Measurements from ENCODE around the gene COL24A1. TPM values are rescaled to one million over a fixed set of nuclear protein-coding genes. Genes with fewer than 3 reads are reported as not detected.

COL24A1 gene
- total and polyA plus RNA-seq, 2 of the 13 experiments (the other 11 are each of a cell fraction or from before 2014, with no cell fraction given): 0.04 to 0.13 TPM

- TF ChIP-seq STAT6 (CRISPR knock-in tag; IDR thresholded peaks at IDR 0.05; ENCODE audit: borderline replicate concordance): no peak
Measured at GRCh38 chr1:86175756-86176155, 19.2 kb upstream of the COL24A1 start (continued).

- H3K79me2 ChIP-seq (ENCODE audit: insufficient read depth, low read length): no peaks in the 10 kb centered on the region
- BruUV-seq (replicated peaks): no TSS peak
- H3K36me3 ChIP-seq (replicated peaks in 1 of 2; ENCODE audit: control insufficient read depth in 1 of 2, insufficient read depth in 2 of 2, low read length in 2 of 2): no peaks in the 10 kb centered on the region
- FAIRE-seq: no peak
- H3K4me3 ChIP-seq (replicated peaks in 1 of 3; ENCODE audit: insufficient read depth in 1 of 3, low read depth in 2 of 3, low read length in 3 of 3): no peak overlapping the region
- no peak overlapping the region for H3K9ac ChIP-seq (ENCODE audit: insufficient read depth, low read depth, low read length)
- H4K20me1 ChIP-seq (ENCODE audit: insufficient read depth, low read length): no peaks in the 10 kb centered on the region
- H2AFZ ChIP-seq (ENCODE audit: low read length): no peak overlapping the region
- in situ Hi-C loops (cut with HindIII; ENCODE audit: extremely low pct_ligation_motif_present, low pct_unique_long_range_greater_than_20kb): no loop called here
- no peaks in the 10 kb centered on the region for H3K9me3 ChIP-seq (ENCODE audit: low read length)
- ChIA-PET POLR2A (no interaction called here), CTCF (ENCODE audit: low intra/inter-chr PET ratio, low total read pairs) (no interaction called here)
- H3K4me1 ChIP-seq (ENCODE audit: insufficient read depth, low read length): no peaks in the 10 kb centered on the region
- H3K4me2 ChIP-seq (ENCODE audit: low read depth, low read length): no peak overlapping the region
- no peak overlapping the region for H3K27ac ChIP-seq (ENCODE audit: extremely low read length, insufficient read depth, low read length)
- TF ChIP-seq ZNF224 (CRISPR knock-in tag; IDR thresholded peaks at IDR 0.05): no peak
- WGBS (ENCODE audit: low lambda C conversion rate): 4% methylated on average over 1 of the region's 1 CpG
- no peaks in the 10 kb centered on the region for H3K27me3 ChIP-seq (ENCODE audit: control insufficient read depth in 1 of 2, insufficient read depth in 2 of 2, low read length in 2 of 2)
- no peak for ATAC-seq
- DNase-seq (ENCODE audit: low spot score): no peak
- intact Hi-C loops (cut with micrococcal nuclease; ENCODE audit: unreplicated experiment): no loop called here
Measured at GRCh38 chr1:86169625-86170024, 13.1 kb upstream of the COL24A1 start.

- Histone ChIP-seq H3K9me3 (ENCODE audit: low read length) (no peaks in the 10 kb centered on the region), H3K27ac (ENCODE audit: extremely low read length, insufficient read depth, low read length) (no peak overlapping the region), H3K36me3 (replicated peaks in 1 of 2; ENCODE audit: control insufficient read depth in 1 of 2, insufficient read depth in 2 of 2, low read length in 2 of 2) (no peaks in the 10 kb centered on the region), H3K79me2 (ENCODE audit: insufficient read depth, low read length) (no peaks in the 10 kb centered on the region), H3K27me3 (ENCODE audit: control insufficient read depth in 1 of 2, insufficient read depth in 2 of 2, low read length in 2 of 2) (peaks cover 0 to 17% of the 10 kb centered on the region in 2 experiments; a peak in 2 of 5 replicates), H3K4me3 (replicated peaks in 1 of 3; ENCODE audit: insufficient read depth in 1 of 3, low read depth in 2 of 3, low read length in 3 of 3) (no peak overlapping the region), H3K9ac (ENCODE audit: insufficient read depth, low read depth, low read length) (no peak overlapping the region), H2AFZ (ENCODE audit: low read length) (no peak overlapping the region), H4K20me1 (ENCODE audit: insufficient read depth, low read length) (no peaks in the 10 kb centered on the region), H3K4me2 (ENCODE audit: low read depth, low read length) (no peak overlapping the region), H3K4me1 (ENCODE audit: insufficient read depth, low read length) (no peaks in the 10 kb centered on the region)
- ATAC-seq (no peak), FAIRE-seq (no peak), DNase-seq (ENCODE audit: low spot score) (no peak)
- 2% methylated on average over 3 of the region's 3 CpGs for WGBS (ENCODE audit: low lambda C conversion rate)
- intact Hi-C loops (cut with micrococcal nuclease; ENCODE audit: unreplicated experiment) (no loop called here), in situ Hi-C loops (cut with HindIII; ENCODE audit: extremely low pct_ligation_motif_present, low pct_unique_long_range_greater_than_20kb) (no loop called here)
- CTCF ChIA-PET (ENCODE audit: low intra/inter-chr PET ratio, low total read pairs): no interaction called here
- no TSS peak for BruUV-seq (replicated peaks)
- POLR2A ChIA-PET: no interaction called here
- TF ChIP-seq MAFF (IDR thresholded peaks at IDR 0.05; ENCODE audit: low read depth, low read length): peak; percentile 68
- no peak for TF ChIP-seq SIN3B (IDR thresholded peaks at IDR 0.05; ENCODE audit: low read length)
- no peak for TF ChIP-seq ZNF160 (CRISPR knock-in tag; IDR thresholded peaks at IDR 0.05)
- no peak for TF ChIP-seq ZNF513 (CRISPR knock-in tag; conservative IDR thresholded peaks at IDR 0.05)
- TF ChIP-seq CBX2 (IDR thresholded peaks at IDR 0.05; ENCODE audit: low read depth, low read length): no peak
- TF ChIP-seq CBX2 (CRISPR knock-in tag; IDR thresholded peaks at IDR 0.05; ENCODE audit: low read depth): no peak
- TF ChIP-seq ZNF281 (CRISPR knock-in tag; IDR thresholded peaks at IDR 0.05; ENCODE audit: borderline replicate concordance): no peak
- TF ChIP-seq KDM6A (CRISPR knock-in tag; IDR thresholded peaks at IDR 0.05; ENCODE audit: low read depth): no peak
Measured at GRCh38 chr1:86159800-86160199, 3.2 kb upstream of the COL24A1 start.
